ENCODE results near the gene CNNM1.

GRCh38 chr10:99329554-99330346 is 594 bp downstream of the CNNM1 start:
- no peak for TF ChIP-seq POLR2A (IDR thresholded peaks at IDR 0.05; ENCODE audit: low read depth, low read length)
- no peak for TF ChIP-seq SPI1 (IDR thresholded peaks at IDR 0.05; ENCODE audit: low read depth, low read length)
- TF ChIP-seq POLR2AphosphoS5 (IDR thresholded peaks at IDR 0.05; ENCODE audit: low read depth, low read length) = no peak
- TF ChIP-seq TAF1 (IDR thresholded peaks at IDR 0.05; ENCODE audit: low read depth, low read length) = no peak
- TF ChIP-seq POU2F2 (IDR thresholded peaks at IDR 0.05; ENCODE audit: low read depth, low read length) = no peak
- TF ChIP-seq PAX5 (IDR thresholded peaks at IDR 0.05; ENCODE audit: insufficient read depth, low read length, severe bottlenecking) = no peak
